GM18951 (cell line): ENCODE results near the gene TCTN2.

Experiments
- POLR2A ChIP-seq: IDR thresholded peaks from 4 replicates; pipeline ENCODE4 v1.6.1; 2011; ENCODE audit warnings: mild to moderate bottlenecking; ENCODE audit not compliant: insufficient read length, insufficient read depth; ENCODE audit errors: extremely low read depth
- in situ Hi-C: fragments of 300-500 bp; cut with MboI; formaldehyde crosslinking; loops from one replicate; pipeline ENCODE4 v1.12.0; 2022; ENCODE audit warnings: low sequenced_read_pairs, mixed read lengths, inconsistent platforms; ENCODE audit not compliant: unreplicated experiment

Gene TCTN2

DNA sequence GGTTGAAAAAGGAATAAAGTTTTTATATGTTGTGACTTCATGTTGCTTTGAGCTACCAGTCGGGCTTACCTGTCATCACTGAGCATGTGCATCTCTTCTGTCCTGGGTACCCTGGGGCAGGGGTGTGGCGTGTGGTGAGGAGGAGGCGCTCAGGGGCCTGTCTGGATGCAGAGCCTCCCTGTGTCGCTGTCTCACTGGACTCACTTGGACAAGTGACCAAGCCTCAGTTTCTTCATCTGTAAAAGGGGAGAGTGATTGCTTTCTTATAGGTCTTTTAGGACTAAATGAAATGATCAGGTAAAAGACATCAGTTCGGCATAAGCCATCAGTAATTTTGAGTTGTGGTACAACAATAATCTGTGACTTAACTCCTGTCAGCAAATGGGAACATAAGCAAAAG, 63.4 kb downstream of the TCTN2 start:
- no peak for TF ChIP-seq POLR2A
- in situ Hi-C loops: no loop called here

DNA sequence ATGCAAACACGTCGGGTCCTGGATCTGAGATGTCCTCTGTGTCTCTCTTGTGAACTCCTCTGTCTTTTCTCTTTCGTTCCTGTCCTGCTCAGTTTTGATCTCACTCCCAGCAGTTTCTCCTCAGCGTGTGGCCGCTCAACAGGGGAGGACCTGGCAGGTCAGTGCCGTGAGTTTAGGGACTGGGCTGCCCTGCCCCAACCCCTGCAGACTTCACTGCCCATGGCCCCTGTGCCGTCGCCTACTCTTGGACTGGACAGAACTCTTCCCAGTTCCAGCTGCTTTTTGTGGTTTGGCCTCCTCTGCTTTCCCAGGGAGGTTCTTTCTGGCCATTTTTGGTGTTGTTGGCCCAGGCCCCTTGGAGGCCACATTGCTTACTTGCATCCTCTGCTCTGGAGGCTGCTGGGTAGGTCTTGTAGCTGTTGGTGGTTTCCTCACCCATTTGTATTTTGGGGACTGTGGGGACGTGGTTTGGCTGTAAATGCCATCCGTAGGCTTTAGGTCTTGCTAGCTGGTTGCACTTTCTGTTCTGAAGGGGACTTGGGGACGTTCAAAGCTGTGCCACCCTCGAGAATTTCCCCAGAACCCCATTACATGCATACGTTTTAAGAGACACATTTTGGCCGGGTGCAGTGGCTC, 71.1 kb downstream of the TCTN2 start:
- in situ Hi-C loops: no loop called here
- no peak for TF ChIP-seq POLR2A

DNA sequence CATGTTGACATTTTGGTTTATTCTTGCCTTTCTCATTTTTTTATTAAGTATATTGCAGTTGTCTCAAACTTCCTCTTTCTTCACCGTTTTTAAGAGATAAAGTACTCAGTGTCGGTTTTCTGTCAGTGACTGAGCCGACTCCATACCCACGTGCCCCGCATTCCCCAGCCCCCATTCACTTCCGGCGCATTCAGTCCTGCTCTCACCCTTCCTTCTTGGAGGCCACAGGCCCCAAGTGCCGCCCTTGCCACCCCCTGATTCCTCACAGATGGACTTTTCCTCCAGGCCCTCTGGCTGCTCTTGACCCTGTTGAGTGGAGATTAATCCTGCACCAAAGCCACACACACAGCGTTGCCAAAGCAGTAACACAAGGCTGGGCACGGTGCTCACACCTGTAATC, 72.1 kb downstream of the TCTN2 start:
- in situ Hi-C loops: no loop called here
- TF ChIP-seq POLR2A: no peak

DNA sequence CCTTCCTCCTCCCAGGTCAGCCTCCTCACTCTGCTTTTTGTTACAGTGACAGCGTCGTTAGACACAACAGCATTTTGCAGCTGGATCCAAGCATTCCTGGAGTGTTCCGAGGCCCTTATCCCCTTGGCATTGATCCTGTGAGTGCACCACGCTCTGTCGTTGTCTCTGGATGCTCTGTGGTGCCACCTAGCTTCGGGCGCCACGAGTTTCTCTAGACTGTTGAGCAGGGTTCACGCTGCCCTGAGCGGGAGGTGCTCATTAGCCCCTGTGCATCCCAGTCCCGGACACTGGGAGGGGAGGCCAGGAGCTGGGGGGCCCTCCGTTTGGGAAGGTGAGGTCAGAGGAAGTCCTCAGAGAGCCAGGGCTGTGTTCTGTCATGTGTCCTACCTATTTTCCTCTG, 73.9 kb downstream of the TCTN2 start:
- no peak for TF ChIP-seq POLR2A
- in situ Hi-C loops: no loop called here

DNA sequence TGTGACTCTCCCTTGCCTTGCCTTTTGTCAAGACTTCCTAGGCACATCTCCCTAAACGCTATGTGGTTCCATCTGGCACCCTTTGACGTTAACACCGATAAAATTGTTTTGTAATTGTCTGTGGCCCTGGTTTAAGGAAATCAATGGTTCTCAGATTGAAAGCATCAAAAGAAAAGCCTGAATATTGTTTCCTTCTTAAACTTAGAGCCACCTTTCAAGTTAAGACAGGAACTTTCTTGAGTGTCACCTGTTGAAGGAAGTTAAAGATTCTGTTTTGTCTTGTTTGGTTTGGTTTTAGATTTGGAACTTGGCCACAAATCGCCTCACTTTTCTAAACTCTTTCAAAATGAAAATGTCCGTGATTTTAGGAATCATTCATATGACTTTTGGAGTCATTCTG, 76.4 kb downstream of the TCTN2 start:
- in situ Hi-C loops: no loop called here
- TF ChIP-seq POLR2A: no peak

DNA sequence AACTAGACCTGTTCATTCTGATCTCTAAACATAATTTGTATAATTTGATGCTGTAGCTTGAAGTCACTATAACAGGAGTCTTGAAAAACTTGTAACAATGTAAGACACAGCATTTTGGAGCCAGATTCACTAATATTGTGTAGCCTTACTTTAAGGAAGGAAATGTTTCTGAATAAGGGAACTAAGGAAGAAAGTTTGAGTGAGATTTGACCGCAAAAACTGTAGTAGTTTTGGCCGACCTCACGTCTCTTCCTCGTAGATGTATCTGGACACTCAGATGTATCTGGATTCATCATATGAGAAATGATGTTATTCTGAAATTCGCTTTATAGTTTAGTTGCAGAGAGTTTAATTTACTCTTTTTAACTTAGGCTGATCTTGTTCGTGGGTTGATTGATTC, 77.2 kb downstream of the TCTN2 start:
- in situ Hi-C loops: no loop called here
- no peak for TF ChIP-seq POLR2A

DNA sequence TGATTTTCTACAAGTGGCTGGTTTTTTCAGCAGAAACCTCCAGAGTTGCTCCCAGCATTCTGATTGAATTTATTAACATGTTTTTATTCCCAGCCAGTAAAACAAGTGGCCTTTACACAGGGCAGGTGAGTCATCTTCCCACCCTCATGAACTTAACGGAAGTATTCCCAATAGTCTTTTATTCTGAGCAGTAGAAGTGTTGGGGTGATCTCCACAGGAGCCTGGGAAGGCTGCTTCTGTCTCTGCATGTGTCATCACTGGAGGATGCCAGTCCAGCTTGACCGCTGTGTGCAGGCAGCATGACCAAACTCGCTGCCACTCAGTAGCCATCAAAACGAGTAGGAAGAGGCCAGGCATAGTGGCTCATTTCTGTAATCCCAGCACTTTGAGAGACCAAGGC, 77.7 kb downstream of the TCTN2 start:
- TF ChIP-seq POLR2A: no peak
- in situ Hi-C loops: no loop called here

DNA sequence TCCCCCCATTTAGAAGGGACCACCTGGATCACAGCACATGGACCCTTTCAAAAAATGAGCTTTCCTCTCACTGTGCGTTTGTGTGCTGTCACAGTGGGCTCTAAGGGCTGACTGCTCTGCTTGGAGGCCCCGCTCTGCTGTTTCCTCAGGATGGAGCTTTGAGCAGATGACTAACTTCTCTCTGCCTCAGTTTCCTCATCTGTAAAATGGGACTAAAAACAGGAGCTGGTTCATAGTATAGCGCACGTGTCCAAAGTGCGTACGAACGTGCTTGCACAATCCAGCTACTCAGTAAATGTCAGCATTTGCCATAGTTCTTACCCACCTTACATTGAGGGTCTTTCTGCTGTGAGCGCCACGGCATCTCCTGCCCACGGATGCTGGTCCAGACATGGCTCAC, 78.4 kb downstream of the TCTN2 start:
- in situ Hi-C loops: no loop called here
- no peak for TF ChIP-seq POLR2A

DNA sequence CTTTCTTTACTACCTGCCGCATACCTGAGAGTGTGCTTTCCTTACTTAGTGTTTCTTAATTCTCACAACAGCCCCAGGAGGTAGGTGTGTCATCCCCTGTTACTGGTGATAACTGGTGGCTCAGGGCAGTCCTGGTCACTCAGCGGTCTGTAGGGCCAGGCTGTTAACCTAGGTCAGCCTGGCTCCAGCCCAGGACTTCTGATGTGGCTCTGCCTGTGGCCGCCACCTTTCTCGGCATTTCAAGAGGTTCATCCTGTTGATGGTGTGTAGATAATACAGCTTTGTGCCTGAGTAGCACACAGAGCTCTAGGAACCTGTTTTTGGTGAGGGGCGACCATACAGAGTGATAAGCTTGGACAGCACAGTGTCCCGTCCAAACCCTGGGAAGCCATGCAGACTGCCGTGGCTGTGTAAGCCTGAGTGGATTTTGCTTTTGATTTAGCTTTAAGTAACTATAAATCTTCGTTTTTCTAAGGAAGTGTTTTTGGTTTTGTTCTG, 79.3 kb downstream of the TCTN2 start:
- TF ChIP-seq POLR2A: no peak
- in situ Hi-C loops: no loop called here

DNA sequence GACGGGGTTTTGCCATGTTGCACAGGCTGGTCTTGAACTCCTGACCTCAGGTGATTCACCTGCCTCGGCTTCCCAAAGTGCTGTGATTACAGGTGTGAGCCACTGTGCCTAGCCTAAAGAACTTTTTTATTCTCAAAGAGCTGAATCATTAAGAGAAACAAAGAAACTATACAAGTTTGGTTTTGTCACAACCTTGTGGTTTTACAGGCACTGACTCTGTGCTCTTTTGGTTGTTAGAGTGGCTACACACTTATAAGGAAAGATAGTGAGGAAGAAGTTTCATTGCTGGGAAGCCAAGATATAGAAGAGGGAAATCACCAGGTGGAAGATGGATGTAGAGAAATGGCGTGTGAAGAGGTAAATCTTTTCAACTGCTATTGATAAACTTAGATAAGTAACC, 81.1 kb downstream of the TCTN2 start:
- TF ChIP-seq POLR2A: no peak
- in situ Hi-C loops: no loop called here

DNA sequence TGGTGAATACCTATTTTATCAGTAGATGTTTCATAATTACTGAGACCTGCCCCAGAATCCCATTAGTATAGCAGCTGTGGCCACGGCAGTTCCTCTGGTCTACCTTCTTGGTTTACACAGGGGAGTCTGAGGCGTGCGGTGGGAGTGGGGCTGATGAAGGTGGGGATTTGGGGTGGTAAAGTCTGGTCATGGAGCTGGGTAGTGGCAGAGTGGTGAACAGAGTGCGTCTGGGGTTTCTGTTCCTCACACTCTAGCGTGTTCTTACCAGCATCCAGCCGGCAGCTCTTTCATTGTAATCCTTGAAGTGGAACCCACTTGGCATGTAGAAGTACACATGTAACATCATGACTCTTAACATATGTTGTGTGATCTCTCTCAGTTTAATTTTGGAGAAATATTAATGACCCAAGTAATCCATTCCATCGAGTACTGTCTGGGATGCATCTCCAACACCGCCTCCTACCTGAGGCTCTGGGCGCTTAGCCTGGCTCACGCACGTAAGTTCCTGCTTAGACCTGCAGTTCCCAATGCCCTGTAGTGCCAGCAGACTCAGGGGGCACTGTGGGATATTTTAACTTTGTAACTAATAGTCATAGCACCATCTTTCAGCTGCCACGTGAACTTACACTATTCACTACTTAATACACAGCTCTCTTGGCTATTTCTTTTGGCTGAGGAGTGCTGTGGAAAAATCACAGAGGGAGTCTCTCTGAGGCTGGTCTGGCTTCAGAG, 83.3 kb downstream of the TCTN2 start:
- in situ Hi-C loops: no loop called here
- TF ChIP-seq POLR2A: no peak

DNA sequence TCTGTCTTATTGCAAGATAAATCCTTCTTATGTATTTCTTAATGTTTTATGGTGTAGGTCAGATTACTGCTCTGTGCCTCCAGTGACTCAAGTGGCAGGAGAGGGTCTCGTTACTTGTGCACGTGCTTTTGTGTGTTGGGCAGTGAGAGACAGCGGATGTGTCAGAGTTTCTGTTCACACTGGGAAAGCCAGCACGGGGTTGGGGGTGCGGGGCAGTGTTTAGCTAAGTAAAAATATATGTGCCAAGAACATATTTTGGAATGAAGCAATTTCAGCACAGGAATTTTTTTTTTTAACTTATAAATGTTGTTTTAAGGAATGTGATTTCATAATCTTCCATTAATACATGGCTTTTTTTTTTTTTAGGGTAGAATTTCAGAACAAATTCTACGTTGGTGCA, 86.6 kb downstream of the TCTN2 start:
- in situ Hi-C loops: no loop called here
- TF ChIP-seq POLR2A: no peak
